ENCODE results near the gene MNT. TPM values are rescaled to one million over a fixed set of nuclear protein-coding genes. Genes with fewer than 3 reads are reported as not detected.
A peak's percentile ranks its signal among the peaks of the same experiment; 100 is the strongest.

Gene MNT
- total and polyA plus RNA-seq, 2 of the 8 experiments (the other 6 are each of a cell fraction or from before 2014, with no cell fraction given): 5.0 to 17.3 TPM

DNA sequence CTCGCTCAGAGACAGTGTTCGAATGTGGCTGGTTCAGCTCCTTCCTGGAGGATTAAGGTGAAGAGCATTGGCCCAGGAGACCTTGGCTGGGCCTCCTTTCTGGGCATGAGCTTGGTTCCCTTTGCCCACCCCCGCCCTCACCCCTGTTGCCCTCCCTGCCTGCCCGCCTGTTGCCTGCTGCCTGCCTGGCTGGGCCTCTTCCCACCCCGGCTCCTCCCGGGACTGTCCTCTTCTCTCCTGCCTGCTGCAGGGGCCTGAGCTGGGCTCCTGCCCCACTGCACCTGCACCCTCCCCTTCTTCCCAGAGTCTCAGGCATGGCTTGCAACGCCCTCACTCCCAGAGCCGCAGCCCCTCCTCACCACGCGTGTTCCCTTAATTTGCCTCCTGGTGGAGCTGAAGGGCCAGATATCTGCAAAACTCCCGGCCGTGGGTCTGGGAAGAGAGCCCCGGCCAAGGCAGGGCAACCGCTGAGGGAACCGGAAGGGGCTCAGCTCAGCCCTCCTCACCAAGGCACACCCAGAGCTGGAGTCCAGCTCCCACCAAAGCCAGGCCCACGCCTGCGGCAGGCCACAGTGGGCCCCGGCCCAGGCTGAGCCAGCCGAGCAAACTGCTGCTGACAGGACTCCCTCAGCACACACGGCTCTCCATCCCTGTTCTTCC, 31.2 kb downstream of the MNT start:
- H3K4me3 ChIP-seq (ENCODE audit: extremely low read depth in 1 of 4, insufficient read depth in 2 of 4, low read depth in 3 of 4, low read length in 4 of 4): no peak overlapping the region
- no peak overlapping the region; the same call in 1 of the 2 replicates for H2BK15ac ChIP-seq (ENCODE audit: low read length)
- peaks cover 2 to 3% of the 10 kb centered on the region in 2 experiments for H4K20me1 ChIP-seq (replicated peaks in 1 of 2; ENCODE audit: control insufficient read depth in 1 of 2, insufficient read depth in 2 of 2, low read length in 2 of 2)
- H3K36me3 ChIP-seq (ENCODE audit: control insufficient read depth in 2 of 4, insufficient read depth in 4 of 4, low read length in 3 of 4): peaks cover 0 to 11% (median 5%) of the 10 kb centered on the region in 4 experiments; a peak in 4 of 8 replicates
- H2AFZ ChIP-seq (ENCODE audit: low read length): no peak overlapping the region
- no peaks in the 10 kb centered on the region for H3K23me2 ChIP-seq (ENCODE audit: low read depth, low read length)
- H2BK12ac ChIP-seq (ENCODE audit: low read depth, low read length): no peak overlapping the region
- H2BK120ac ChIP-seq (replicated peaks; ENCODE audit: low read depth, low read length): no peak overlapping the region
- no peaks in the 10 kb centered on the region for H3K79me2 ChIP-seq (ENCODE audit: control insufficient read depth in 1 of 2, insufficient read depth in 2 of 2, low read length in 2 of 2)
- no peaks in the 10 kb centered on the region for H3K27me3 ChIP-seq (replicated peaks in 1 of 4; ENCODE audit: control insufficient read depth in 3 of 4, extremely low read depth in 1 of 4, insufficient read depth in 3 of 4, low read length in 3 of 4)
- no peak overlapping the region for H4K91ac ChIP-seq (replicated peaks; ENCODE audit: insufficient read length, low read length)
- H3K4ac ChIP-seq (replicated peaks; ENCODE audit: insufficient read length, low read depth, low read length): no peak overlapping the region
- H3K4me2 ChIP-seq (ENCODE audit: insufficient read depth in 1 of 2, low read depth in 2 of 2, low read length in 2 of 2): no peak overlapping the region; a peak in 1 of 4 replicates
- POLR2A ChIA-PET (ENCODE audit: partially characterized antibody): interaction anchor here (0.7 to 5.7 kb wide), 14 partner anchors 9 to 354 kb away, joined by 3 to 34 read pairs (median 4); partner anchors contain the start of genes SGSM2, SMG6, SRR and TSR1
- no peak overlapping the region for H3K56ac ChIP-seq (replicated peaks; ENCODE audit: insufficient read length, low read depth, low read length)
- H2BK20ac ChIP-seq (ENCODE audit: low read length): no peak overlapping the region
- H3K23ac ChIP-seq (ENCODE audit: insufficient read length): no peak overlapping the region
- H3K4me1 ChIP-seq (replicated peaks in 1 of 4; ENCODE audit: control insufficient read depth in 3 of 4, insufficient read depth in 4 of 4, low read length in 3 of 4): peaks cover 0 to 12% (median 5%) of the 10 kb centered on the region in 4 experiments; a peak in 3 of 7 replicates
- CTCF ChIA-PET (ENCODE audit: partially characterized antibody): interaction anchor here (0.6 to 13.4 kb wide), 26 partner anchors 8 to 574 kb away, joined by 3 to 209 read pairs (median 4); partner anchors contain the start of gene TSR1
- no peak overlapping the region for H4K8ac ChIP-seq (ENCODE audit: extremely low read depth, insufficient read depth, low read length)
- H2BK5ac ChIP-seq (ENCODE audit: low read depth, low read length): peak overlapping the region; percentile 44; the same call in 1 of the 2 replicates
- H3K9ac ChIP-seq (replicated peaks in 1 of 4; ENCODE audit: extremely low read depth in 1 of 4, low read depth in 3 of 4, low read length in 3 of 4): no peak overlapping the region
- H3K14ac ChIP-seq (ENCODE audit: insufficient read length): no peak overlapping the region
- H4K5ac ChIP-seq (ENCODE audit: insufficient read length, low read depth, low read length): no peak overlapping the region
- peak in 1 of 2 experiments; percentile 77 for DNase-seq (ENCODE audit: low read depth in 1 of 2, low spot score in 2 of 2)
- H3K27ac ChIP-seq (ENCODE audit: low read depth, low read length): no peak overlapping the region
- WGBS, 2 experiments (ENCODE audit: extremely low coverage in 1 of 2, insufficient coverage in 1 of 2, insufficient read length in 1 of 2, insufficient replicate concordance in 2 of 2, low coverage in 1 of 2, low lambda C conversion rate in 2 of 2, missing lambda C conversion rate in 1 of 2): 65% methylated on average over 18 of the region's 20 CpGs; no CpG with 5 or more reads in 1 of the 2 experiments
- H3K79me1 ChIP-seq (ENCODE audit: low read depth, low read length): no peaks in the 10 kb centered on the region
- no peak for FAIRE-seq
- TF ChIP-seq, protein P1, sequence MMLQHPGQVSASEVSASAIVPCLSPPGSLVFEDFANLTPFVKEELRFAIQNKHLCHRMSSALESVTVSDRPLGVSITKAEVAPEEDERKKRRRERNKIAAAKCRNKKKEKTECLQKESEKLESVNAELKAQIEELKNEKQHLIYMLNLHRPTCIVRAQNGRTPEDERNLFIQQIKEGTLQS (IDR thresholded peaks at IDR 0.05; ENCODE audit: insufficient read depth, low read depth, low read length): no peak
- TF ChIP-seq TEAD4 (IDR thresholded peaks at IDR 0.05; ENCODE audit: low read depth, low read length) (no peak), GTF2F1 (IDR thresholded peaks at IDR 0.05; ENCODE audit: borderline replicate concordance, low read depth, low read length) (no peak), RAD21 (IDR thresholded peaks at IDR 0.05 in 1 of 2, conservative IDR thresholded peaks at IDR 0.05 in 1 of 2; ENCODE audit: low read depth in 2 of 2, low read length in 2 of 2) (peak; percentile 53 to 64), ZNF274 (IDR thresholded peaks at IDR 0.05; ENCODE audit: borderline replicate concordance, extremely low read depth, low read length) (no peak)
- TF ChIP-seq, protein P2, sequence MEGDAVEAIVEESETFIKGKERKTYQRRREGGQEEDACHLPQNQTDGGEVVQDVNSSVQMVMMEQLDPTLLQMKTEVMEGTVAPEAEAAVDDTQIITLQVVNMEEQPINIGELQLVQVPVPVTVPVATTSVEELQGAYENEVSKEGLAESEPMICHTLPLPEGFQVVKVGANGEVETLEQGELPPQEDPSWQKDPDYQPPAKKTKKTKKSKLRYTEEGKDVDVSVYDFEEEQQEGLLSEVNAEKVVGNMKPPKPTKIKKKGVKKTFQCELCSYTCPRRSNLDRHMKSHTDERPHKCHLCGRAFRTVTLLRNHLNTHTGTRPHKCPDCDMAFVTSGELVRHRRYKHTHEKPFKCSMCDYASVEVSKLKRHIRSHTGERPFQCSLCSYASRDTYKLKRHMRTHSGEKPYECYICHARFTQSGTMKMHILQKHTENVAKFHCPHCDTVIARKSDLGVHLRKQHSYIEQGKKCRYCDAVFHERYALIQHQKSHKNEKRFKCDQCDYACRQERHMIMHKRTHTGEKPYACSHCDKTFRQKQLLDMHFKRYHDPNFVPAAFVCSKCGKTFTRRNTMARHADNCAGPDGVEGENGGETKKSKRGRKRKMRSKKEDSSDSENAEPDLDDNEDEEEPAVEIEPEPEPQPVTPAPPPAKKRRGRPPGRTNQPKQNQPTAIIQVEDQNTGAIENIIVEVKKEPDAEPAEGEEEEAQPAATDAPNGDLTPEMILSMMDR (IDR thresholded peaks at IDR 0.05; ENCODE audit: control extremely low read depth in 1 of 3, insufficient read depth in 1 of 3, low read depth in 1 of 3, low read length in 3 of 3): peak; percentile 45 to 54 (median 48)
- peak overlapping the region; percentile 57; the same call in 1 of the 2 replicates for H2AK5ac ChIP-seq (ENCODE audit: low read depth, low read length)
- H3K9me3 ChIP-seq (ENCODE audit: insufficient read depth in 2 of 2, low read depth in 1 of 2, low read length in 1 of 2): no peaks in the 10 kb centered on the region
- no peak overlapping the region for H3K18ac ChIP-seq (ENCODE audit: extremely low read depth, low read length)
